Stimulated activated CD4-positive, alpha-beta T cell treated with anti-CD3 and anti-CD28 coated beads, Interleukin-4, amount 100 ng/mL, for 4 hours (primary cell): ENCODE results near the gene TEKT3.

Experiments used
- DNase-seq, 2 experiments: peaks; one replicate each; pipeline ENCODE4 v3.0.0-alpha.2; 2020

TEKT3 gene

GRCh38 chr17:15290605-15291004 lies 50.8 kb downstream of the TEKT3 start:
- DNase-seq: no peak

DNA sequence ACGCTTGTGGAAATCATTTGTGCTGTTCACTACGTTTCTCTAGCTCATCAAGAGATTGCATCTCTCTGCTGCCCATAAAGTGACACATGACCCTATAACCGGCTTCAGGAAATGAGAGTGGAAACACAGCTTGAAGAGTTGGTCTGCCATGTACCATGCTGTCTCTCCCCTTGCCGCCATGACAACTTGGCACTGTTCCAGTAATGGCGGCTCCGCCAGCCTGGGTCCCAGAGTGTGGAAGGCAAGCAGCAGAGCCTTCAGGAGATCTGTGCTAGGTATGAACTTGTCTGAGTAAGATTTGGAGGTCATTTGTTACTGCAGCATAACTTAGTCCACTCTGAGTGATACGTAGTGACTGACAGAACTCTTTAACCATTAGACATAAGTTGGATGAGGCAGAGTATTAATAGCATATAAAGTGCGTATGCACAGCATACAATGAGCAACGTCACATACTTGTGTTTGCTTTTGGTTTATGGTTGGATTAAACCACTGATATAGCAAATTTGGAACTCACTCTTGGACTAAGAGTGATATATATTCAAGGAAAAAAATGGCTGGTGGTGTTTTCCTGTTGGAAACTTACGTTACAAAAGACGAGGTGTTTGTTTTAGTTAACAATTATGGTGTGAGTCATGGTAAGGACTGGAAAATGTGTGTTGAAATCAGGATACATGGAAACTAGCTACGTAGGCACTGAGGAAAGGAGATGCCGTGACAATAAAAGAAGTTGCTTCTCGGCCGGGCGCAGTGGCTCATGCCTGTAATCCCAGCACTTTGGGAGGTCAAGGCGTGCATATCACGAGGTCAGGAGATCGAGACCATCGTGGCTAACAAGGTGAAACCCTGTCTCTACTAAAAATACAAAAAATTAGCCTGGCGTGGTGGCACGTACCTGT lies 51.9 kb downstream of the TEKT3 start:
- DNase-seq: no peak

GRCh38 chr17:15288859-15289258 lies 52.5 kb downstream of the TEKT3 start:
- DNase-seq: no peak

- no peak for DNase-seq
These were observed 53.7 kb downstream of the TEKT3 start for GRCh38 chr17:15287538-15288267.

DNA sequence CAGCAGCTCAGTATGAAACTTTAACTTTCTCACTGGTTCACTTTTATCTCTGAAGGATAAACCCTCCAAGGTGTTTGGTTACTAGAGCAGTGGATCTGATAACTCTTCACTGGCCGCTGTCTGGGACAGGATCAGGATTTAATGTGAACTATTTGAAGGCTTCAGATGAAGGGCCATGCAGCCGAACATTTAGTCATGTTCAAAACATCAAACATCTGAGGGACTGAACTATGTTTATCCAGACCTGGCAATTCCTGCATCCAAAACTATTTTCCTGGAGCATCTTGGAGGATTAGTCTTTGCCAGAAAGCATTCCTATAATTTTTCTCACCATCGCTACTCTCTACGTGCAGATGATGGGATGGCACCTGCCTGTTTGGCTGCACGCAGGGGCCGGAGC lies 55.9 kb downstream of the TEKT3 start:
- DNase-seq: no peak

DNA sequence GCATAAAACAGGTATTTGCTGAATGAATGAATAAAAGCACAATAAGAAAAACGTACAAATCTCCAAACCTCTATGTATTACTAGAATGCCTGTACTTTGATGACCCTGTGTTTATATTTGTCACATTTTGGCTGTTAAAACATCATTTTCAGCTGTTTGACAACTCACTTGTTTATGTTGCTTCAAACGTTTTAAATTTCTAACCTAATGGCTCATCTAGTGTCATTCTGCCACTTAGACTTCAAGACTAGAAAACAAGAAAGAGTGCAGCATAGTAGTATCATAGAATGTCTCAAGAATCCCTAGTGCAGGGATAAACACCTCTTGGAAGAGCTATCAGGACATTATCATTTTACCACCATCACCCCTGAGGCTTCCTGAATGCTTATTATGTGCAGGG lies 56.9 kb downstream of the TEKT3 start:
- no peak for DNase-seq

- no peak for DNase-seq
These were observed 57.3 kb downstream of the TEKT3 start for GRCh38 chr17:15284107-15284506.

DNA sequence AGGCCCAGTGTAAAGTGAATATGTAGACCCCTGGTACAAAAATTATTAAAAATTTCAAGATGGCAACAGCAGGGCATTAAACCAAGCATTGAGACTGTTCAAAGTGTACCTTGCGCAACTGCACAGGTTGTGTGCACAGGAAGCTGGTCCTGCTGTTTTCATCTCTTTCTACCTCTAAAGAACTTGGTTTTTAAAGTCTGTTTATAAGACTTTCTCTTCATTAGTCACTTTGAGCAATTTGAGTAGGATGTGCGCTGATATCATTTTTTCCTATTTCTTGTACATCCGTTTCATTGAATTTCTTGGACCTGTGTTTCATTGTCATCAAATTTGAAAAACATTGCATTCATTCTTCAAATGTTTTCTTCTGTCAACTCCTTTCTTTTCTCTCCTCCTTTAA lies 59.5 kb downstream of the TEKT3 start:
- DNase-seq: no peak

- no peak for DNase-seq
These were observed 62.4 kb downstream of the TEKT3 start for GRCh38 chr17:15278924-15279477.

DNA sequence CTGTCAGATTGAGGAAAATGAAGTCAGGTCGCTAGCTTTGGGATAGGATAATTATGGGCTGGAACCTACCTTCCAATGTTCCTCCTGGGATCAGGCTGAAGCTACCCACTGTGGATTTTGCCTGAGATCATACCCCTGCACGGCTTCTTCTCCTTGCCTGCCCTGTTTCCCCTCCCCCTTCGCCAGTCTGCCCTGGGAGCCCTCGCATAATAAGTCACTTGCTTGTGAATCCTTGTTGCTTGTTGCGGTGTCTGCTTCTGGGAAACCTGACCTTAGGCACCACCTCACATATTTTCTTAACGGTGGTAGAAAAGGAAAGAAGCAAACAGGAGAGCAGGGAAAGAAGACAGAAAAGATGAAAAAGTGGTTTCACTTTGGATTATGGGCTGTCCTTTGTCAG lies 63.0 kb downstream of the TEKT3 start:
- no peak for DNase-seq

DNA sequence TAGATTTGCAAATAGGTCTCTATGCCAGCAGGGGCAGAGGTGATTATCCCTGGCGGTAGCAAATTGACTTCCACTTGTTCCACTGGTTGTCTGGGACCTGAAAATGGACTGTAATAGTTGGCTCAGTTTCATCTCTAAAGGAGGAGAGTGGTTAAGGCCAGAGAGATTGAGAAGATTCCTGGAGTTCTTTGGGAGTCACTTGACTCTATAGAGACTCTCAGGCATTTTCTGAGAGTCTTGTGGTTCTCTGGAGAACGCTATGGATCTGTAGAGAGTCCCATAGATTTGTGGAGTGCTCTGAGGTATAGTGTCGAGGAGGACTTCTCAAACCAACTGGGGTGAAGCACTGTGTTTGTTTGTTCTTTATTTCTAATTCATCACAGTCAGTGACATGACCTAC lies 67.4 kb downstream of the TEKT3 start:
- DNase-seq: no peak

- DNase-seq: no peak
These were observed 68.1 kb downstream of the TEKT3 start for GRCh38 chr17:15273141-15273793.

DNA sequence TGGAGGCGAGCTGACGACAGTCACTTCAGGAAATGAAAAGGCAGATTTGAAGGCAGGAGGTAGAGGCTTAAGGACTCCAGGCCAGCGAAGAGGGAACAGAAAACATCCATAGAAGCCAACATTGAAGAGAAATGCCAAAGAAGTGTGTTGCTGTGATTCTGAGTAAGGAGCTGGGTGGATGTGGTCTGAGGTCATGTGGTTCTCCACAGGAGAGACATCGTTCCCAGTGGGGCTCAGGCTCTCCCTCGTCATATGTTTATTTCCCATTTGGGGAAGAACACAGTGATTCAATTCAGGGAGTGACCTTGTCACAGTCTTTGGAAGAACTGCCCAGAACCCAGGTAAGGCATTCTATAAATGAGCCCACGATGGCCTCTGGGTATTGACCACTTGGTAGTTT lies 69.7 kb downstream of the TEKT3 start:
- no peak for DNase-seq

GRCh38 chr17:15270628-15271381 lies 70.6 kb downstream of the TEKT3 start:
- DNase-seq: no peak

GRCh38 chr17:15269780-15270089 lies 71.7 kb downstream of the TEKT3 start:
- DNase-seq: no peak

- no peak for DNase-seq
These were observed 72.2 kb downstream of the TEKT3 start for GRCh38 chr17:15269087-15269779.

DNA sequence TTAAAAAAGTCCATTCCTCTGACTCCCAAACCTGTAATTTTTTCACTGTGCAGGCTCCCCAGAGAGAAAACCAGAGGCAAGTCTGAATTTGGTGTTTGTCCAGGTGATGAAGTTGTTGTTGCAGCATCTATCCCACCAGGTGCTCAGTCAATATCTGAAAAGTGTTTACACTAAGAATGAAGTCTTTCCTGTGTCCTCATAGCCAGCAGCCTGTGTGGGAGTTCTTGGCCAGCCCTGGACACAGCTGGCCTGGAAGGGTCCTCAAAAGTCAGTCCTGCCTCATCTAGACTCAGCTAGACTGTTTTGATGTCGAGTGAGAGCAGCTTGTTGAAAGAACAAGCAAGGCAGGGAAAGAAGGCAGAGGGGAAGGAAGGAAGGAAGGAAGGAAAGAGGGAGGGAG lies 72.9 kb downstream of the TEKT3 start:
- no peak for DNase-seq

DNA sequence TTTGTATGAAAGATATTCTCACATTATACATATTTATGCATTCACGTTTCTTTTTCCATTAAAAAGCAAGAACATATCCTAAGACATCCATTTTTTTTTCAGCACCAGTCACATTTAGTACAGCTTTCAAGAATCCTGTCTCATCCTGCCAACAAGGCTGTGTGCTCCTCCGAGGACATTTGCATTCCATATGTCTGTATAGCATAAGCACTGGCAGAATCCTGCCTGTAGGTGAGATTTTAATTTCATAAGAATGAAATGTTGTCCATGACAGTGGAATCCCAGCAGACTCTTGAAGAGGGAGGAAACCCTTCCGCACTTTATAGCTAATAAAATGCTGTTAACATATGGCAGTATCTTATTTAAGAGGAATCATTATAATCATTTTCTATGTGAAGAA lies 73.4 kb downstream of the TEKT3 start:
- DNase-seq: no peak

GRCh38 chr17:15266325-15267125 lies 74.9 kb downstream of the TEKT3 start:
- no peak for DNase-seq

DNA sequence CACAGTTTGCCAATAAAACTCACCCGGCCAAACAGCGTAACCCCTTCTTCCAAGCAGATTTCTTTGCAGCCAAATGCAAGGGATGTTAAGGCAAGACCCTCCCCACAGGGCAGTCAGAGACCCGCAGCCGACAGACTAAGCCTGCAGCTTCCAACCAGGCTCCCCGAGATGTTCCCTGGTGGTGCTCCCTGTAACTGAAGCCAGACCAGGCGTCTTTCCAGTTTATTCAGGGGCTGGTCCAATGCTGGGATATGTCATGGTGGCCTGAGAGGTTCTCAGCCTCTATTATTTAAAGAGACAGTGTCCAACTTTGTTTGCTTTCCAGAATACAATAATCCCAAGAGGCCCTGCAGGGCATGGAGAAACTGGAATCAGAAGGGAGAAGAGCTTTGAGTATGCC lies 76.3 kb downstream of the TEKT3 start, which contains the start of gene PMP22:
Gene PMP22 (minus strand): TSS at position 196 of the 400 bp plus-strand sequence. CDS start 4,599 bp downstream, outside the sequence.
- no peak for DNase-seq

GRCh38 chr17:15264542-15264941 lies 76.9 kb downstream of the TEKT3 start:
- no peak for DNase-seq
